HuH-7.5 (cell line): ENCODE data around the gene HIBADH.
"Not testable (repeated sequence)": the region's sequence is repeated elsewhere in the genome, so short reads cannot be mapped to it uniquely, and the experiment has no call there.

Experiments
- DNase-seq: peaks from one replicate; pipeline ENCODE4 v3.0.0; 2011; ENCODE audit warnings: low spot score

The HIBADH gene

DNA sequence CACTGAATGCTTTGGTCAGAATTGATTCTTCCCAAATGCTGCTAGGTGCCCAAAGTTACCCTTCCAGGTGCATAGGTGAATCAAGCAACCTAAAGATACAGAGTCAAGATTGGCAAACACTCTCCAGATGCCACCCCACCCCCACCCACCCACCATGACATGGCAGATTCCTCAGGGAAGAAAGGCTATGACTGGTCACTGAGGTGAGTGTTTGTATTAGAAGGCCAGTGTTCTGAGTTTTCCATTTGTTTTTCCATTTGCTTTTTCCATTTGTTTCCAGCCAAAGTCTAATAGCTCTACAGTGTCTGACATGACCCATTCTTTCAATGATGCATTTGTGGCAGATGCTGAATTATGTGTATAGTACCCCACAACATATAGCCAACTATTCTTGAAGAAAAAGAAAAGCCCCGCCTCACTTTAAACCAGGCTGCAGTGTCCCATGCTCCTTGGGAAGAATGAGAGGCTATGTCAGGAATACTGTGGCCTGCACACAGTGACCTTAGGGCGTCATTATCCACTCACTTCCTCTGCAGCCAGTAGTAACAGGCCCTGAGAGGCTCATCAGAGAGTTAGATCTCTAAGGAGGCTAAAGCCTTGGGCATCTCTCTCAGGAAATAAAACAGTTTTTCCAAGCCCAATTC is 16.1 kb upstream of the HIBADH start:
- DNase-seq, result no peak

DNA sequence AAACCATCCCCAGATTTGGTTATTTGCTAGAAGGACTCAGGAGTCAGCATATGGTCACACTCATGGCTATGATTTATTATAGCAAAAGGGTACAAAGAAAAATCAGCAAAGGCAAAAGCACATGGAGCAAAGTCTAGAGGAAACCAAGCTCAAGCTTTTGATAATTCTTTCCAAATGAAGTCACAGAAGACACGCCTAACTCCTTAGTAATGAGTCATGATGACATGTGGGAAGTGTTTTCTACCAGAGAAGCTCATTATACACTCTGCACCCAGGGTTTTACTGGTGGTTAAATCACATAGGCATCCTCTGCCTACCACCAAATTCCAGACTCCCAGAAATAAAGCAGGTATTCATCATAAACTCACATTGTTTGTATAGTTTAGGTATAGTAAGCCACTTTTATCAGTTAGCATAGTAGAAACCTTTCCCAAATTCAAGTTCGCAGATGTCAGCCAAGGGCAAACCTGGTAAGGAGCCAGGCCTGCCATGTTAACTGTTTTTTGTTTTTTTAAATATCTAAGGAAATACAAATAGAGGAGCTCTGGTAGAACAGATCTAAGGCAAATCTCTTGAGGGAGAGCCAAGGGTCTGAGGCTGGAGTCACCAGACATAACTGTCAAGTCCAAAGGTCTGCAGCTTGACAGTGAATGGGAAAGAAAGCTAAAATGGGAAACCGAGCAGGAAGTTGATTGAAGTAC is 15.4 kb upstream of the HIBADH start:
- no peak for DNase-seq

DNA sequence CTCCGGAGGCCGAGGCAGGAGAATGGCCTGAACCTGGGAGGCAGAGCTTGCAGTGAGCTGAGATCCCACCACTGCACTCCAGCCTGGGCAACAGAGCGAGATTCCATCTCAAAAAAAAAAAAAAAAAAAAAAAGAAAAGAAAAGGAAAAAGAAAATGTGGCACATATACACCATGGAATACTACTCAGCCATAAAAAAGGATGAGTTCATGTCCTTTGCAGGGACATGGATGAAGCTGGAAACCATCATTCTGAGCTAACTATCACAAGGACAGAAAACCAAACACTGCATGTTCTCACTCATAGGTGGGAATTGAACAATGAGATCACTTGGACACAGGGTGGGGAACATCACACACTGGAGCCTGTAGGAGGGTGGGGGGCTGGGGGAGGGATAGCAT is 11.4 kb upstream of the HIBADH start:
- DNase-seq, result not testable (repeated sequence)

DNA sequence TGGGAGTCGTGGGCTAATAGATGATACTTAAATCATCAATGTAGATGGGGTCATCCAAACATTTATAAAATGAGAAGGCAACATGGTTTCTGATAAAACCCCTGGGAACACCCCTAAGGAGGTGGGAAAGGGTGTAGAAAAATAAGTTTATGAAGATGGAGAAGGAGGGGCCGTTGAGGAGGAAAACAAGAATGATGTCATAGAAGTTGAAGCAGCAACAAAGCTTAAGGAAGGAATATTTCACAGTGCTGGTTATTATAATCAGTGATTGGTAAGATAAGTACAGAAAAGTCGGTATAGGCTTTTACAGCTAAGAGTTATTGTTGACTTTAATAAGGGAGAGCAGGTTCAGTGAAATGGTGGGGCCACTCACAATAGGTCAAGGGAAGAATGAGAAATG is 9.0 kb upstream of the HIBADH start:
- no peak for DNase-seq

DNA sequence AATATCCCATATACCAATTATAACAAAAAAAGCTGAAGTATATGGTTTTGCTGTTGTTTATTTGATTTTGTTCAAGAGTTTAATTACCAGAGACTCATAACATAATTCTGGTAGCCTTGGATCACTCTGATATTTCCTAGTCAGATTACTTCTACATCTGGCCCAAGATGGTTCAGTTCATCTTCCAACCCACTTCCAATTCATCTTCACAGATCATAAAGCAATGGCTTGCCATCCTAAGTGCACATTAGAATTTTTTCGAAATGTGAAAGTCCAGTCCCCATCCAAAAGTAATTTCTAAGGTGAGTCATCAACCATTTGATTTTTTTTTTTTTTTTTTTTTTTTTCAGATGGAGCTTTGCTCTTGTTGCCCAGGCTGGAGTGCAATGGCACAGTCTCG is 8.0 kb upstream of the HIBADH start:
- DNase-seq, result no peak

DNA sequence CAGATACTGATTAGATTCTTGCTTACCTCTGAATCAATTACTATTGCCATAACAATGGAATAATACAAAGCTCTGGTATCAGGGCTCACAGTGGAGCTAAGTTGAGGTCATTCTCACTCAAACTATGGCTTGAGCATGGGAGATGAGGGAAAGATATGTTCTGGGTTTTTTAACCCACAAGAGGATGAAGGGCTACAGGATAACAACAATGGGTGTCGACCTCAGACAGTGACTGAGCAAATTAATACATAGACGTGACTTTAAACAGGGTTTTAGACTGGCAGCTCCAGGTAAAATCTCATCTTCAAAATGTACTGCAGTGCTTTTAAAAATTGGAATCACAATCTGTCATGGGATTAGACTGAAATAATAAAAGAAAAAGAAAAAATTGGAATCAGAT is 7.5 kb upstream of the HIBADH start:
- DNase-seq, result no peak

DNA sequence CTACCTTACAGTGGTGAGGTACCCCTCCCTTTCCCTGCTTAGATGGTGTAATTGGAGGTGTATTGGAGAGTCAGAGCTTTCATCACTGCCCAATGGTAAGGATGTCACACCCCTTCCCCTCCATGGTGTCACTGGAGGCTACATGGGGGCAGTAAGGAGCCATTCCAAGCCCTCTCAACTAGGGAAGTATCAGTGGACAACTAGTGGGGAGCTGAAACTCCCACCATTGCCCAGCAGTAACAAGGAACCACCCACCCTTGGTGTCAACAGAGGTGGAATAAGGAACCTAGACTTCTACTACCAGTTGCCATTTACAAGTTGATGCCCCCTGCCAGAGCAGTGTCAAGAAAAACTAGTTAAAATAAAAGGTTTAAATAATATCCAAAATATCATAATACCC is 2.8 kb upstream of the HIBADH start:
- DNase-seq, result no peak

DNA sequence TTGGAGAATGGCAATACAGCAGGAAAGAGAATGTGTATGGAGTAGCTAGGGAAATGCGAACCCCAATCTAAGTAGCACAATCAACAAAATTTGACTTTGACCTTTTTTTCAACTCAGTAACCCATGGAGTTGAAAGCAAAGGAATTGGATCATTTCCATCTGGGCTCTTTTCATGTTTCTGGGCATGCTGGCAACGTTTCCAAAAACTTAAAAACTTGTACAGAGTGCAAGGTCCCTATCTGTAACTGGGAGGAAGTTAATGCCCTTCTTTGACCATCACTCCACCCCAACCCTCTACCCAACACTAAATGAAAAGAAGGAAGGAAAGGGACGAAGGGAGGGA is 1.3 kb upstream of the HIBADH start:
- no peak for DNase-seq

DNA sequence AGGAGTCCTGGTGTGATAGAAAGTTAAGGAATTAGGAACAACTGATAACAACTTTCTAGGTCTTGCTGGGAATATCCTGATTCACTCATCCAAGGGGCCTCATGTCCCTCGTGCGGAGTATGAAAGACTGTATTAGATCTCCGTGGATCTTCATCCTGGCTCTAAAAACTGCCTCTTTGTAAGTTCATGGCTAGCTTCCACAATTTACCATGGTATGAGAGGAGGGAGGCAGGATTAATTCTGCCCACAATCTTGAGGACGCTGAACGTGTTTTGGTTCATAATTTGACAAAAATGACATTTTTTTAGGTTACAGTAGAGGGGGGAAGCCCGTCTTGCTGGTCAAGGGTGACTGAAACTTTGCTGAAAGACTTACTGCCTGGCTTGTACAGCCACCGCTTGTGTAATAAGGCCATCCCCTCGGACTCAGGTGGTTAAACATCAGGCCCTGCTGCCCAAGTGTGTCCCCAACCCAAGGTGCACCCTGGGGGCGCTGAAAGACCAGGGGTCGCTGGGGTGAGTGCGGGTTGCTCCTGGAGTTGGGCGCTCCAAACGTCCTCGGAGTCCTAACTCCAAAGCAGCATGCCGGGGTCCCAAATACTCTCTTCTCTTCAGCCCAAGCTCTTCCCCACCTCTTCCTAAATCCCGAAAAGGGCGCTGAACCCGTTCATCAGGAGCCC is 733 bp downstream of the HIBADH start:
- DNase-seq, result peak; percentile 28

DNA sequence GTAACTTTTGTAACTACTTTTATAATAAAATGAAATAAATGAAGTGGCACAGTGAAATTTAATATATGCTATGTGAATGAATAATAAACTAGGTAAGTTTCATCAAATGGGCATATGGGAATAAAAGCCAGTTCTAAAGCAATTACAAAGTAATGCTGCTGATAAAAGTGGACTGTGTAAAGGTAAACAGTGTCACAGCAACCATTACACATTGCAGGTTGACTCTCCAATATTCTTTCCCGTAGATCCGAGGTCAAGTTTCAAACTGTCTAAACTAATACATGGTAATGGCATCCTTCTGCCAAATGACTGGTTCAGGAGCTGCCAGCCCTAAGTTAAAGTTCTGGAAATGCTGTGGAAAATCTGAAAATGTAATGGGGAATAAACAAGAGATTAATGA is 6.0 kb downstream of the HIBADH start:
- no peak for DNase-seq

DNA sequence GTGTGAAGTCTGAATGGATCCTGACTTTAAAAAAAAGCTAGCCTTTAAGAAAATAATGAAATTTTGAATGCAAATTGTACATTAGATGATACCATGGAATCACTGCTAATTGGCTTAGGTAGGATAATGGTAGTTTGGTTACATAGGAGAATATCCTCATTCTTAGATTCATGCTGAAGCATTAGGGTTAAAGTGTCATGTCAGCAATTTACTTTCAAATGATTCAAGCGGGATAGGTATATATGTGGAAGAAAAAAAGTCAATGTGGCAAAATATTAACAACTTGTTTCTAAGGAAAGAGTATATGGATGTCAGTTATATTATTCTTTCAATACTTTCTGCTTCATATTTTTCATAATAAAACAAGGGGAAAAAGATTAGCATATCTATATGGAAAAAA is 7.5 kb downstream of the HIBADH start:
- no peak for DNase-seq

DNA sequence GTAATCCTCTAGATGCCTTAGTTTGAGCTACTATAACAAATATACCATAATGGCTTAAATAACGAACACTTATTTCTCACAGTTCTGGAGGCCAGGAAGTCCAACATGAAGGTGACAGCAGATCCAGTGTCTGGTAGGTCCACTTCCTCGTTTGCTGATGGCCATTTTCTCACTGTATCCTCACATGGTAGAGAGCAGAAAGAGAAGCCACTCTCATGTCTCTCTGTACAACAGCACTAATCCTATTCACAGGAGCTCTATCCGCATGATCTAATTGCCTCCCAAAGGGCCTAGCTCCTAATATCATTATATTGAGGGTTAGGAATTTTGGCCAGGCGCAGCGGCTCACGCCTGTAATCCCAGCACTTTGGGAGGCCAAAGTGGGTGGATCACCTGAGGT is 10.2 kb downstream of the HIBADH start:
- no peak for DNase-seq

DNA sequence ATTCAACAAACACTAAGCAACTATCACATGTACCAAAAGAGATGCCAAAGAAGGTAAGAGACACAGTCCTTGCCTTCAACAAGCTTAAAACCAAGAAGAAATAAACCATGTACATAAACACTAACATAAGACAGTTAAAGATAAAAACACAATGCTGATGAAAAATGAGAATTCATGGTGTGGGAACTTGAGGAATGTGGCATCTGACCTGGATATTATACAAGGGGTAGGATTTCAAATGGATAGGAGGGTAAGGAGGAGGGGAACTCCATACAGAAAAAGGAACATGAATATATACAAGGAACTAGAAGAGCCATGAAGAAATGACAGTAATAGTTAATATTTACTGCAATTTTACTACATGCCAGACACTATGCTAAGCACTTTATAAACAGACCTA is 11.0 kb downstream of the HIBADH start:
- no peak for DNase-seq

DNA sequence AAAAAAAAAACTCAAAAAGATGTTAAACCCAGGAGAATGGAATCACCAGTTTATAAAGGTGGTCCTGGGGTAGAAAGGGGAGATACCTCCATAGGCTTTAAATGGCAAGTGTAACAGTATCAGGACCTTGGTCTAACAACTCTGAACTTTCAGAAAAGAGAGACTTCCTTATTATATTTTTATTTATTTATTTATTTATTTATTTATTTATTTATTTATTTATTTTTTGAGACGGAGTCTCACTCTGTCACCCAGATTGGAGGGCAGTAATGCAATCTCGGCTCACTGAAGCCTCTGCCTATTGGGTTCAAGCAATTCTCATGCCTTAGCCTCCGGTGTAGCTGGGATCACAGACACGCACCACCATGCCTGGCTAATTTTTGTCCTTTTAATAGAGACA is 12.4 kb downstream of the HIBADH start:
- DNase-seq, result no peak

DNA sequence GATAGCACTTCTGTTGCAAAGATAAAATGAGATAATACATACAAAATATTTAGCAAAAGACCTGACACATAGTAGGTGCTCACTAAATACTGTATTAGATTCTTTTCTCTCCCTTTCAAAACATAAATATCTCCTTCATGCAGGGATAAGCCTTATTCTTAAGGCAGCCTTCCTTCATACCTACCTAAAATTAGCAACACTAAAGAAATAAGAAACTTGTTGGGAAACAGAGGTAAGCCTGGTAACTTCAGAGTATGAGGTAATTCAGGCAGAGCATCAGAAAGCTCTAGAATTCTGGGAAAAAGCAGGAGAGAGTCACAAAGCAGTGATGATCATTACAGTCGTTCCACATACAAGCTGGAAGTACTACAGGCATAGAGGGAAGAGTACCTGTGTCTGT is 15.2 kb downstream of the HIBADH start:
- no peak for DNase-seq

DNA sequence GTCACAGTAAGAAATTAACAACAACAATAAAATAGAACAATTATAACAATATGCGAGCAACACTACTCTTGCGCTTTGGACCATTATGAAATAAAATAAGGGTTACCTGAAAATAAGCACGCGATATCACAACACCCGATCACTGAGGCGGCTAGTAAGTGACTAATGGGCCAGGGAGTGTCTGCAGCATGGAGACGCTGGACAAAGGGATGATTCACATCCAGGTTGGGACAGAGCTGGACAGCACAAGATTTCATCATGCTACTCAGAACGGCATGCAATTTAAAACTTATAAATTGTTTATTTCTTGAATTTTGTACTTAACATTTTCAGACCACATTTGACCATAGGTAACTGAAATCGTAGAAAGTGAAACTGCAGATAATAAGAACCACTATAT is 15.6 kb downstream of the HIBADH start:
- no peak for DNase-seq

DNA sequence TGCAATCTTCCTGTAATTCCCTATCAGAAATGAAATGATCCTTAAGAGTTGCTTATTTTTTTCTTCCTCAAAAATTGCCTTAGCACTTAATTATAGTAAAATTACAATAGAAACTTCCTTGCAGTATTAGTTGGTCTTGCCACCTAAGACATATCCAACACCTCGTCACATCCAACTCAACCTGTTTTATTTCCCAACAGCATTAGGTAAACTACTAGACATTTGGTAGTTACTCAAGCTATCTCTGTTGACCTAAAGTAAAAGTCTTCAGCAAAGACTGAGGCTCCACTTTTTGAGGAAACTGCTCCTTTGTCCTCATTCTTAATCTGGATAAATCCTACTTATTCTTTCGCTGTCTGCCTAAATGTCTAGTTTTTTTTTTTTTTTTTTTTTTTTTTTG is 20.4 kb downstream of the HIBADH start:
- DNase-seq, result no peak

DNA sequence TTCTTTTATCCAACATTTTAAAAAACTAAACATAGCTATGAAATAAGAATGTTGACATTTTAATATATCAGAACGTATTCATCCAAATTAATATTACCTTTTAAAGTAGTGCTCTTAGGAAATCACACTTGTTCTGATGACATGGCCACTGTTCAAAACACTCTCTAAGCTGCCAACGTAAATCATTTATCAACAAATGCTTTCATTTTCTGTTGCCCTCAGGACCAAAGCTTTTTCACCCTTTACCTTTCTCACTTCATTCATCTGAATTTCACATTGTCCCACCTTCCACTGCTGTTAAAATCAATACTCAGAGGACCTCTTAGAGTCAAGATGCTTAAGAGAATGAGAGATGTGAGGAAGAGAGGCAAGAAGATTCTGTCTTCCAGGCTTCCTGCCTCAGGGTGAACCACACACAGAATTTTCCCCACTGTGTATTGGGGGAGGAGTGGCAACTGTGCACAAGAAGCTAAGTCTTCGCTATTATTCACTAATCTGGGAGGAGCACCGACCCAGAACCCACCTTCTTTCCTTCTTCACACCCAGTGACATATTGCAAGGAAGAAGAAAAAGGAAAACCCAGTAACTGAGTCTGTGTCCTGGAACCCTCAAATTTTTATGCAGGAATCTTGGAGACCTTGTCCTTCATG is 21.0 kb downstream of the HIBADH start:
- no peak for DNase-seq

DNA sequence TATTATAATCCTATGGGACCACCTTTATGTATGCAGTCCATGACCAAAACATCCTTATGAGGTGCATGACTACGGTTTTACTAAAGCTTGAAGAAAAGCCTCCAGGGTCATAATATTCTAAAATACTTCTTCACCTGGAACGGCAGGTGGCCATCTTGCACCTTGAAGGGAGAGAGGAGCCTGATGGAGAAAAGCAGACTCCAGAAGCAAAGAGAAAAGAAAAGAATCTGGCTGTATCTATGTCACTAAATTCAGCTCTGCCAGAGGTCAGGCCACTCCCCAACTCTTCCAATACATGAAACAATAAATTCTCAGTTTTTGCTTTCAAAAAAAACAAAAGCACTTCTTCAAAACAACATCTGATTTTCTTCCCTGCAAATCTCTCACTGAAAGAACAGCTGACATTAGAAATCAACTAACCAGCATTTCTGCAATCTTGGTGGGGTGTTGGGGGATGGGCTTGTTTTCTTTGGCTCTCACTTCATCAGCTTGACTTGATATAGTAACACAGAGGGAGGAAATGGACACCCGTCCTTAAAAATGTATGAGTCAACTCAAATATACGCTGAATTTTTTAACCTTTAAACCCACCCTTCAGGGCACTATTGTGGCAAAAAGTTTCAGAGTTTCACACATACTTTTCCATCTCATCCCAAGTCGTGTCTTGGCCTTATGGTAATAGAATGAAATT is 21.7 kb downstream of the HIBADH start:
- DNase-seq, result no peak

DNA sequence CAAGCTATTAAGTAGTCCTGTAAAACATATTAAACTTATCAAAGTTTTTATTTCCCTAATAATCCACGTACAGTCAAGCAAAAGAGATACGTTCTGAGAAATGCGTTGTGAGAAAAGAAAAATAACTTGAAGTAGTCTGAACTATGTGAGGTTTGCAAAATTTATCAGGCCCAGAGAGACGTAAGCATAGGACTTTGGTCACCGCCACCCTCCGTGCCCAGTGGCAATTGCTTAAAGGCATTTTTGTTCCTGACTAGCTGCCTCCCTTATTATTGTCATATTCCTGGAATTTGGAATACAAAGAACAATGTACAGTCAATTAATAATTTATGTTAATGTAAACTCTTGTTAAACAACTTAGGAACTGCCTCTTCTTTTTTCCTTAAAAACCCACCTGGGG is 22.8 kb downstream of the HIBADH start:
- DNase-seq, result no peak

DNA sequence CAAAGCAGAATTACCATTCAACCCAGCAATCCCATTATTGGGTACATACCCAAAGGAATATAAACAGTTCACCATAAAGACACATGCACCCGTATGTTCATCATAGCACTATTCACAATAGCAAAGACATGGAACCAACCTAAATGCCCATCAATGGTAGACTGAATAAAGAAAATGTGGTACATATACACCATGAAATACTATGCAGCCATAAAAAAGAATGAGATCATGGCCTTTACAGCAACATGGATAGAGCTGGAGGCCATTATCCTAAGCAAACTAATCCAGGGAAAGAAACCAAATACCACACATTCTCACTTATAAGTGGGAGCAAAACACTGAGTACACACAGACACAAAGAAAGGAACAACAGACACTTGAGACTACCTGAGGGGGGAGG is 23.6 kb downstream of the HIBADH start:
- not testable (repeated sequence) for DNase-seq

DNA sequence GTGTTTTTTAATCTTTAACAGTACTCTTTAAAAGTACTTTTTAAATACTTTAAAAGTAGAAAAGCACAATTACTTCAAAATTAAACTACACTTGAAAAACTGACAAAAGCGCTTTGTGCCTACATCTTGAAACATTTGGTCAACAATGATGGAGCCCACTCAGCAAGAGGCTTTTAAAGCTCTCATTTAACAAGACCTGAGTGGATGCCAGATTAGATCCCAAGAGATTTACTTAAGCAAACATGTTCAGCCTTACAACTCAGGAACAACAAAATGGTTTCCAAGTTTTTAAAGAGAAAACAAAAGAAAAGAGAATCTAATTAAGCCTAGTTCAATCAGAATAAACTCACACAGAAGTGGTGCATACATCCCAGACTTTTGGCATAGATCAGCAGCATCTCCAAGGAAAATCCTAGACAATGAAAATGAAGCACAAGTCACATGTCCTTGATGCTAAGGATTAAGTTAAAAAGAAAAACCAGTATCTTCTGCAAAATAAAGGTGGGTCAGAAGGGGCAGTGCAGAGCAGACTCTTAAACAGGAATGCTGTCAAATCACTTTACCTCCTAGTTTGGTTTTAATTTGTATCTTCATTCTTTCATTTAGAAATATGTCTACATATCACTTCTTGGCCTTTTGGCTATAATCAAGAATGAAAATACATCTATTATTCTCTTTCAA is 26.2 kb downstream of the HIBADH start:
- DNase-seq, result no peak
